Erythroblast (primary cell): ENCODE data around the gene AURKAIP1.
"Not testable (repeated sequence)": the region's sequence is repeated elsewhere in the genome, so short reads cannot be mapped to it uniquely, and the experiment has no call there.

Experiments
- GATA1 ChIP-seq: IDR thresholded peaks from 2 replicates; pipeline ENCODE4 v1.6.1; 2011; ENCODE audit warnings: low read depth, mild to moderate bottlenecking, control low read depth, low read length, moderate library complexity
- POLR2A ChIP-seq: IDR thresholded peaks from 2 replicates; pipeline ENCODE4 v1.6.1; 2011; ENCODE audit warnings: mild to moderate bottlenecking, low read length

GRCh38 chr1:1417825-1418463 lies 42.9 kb upstream of the AURKAIP1 start:
- not testable (repeated sequence) for TF ChIP-seq POLR2A, GATA1
